ENCODE results near the gene TRAF1. TPM values are rescaled to one million over a fixed set of nuclear protein-coding genes. Genes with fewer than 3 reads are reported as not detected.
A peak's percentile ranks its signal among the peaks of the same experiment; 100 is the strongest.

Gene TRAF1
- total and polyA plus RNA-seq, 7 donors, result 0.46 to 10.0 (median 4.6) TPM

DNA sequence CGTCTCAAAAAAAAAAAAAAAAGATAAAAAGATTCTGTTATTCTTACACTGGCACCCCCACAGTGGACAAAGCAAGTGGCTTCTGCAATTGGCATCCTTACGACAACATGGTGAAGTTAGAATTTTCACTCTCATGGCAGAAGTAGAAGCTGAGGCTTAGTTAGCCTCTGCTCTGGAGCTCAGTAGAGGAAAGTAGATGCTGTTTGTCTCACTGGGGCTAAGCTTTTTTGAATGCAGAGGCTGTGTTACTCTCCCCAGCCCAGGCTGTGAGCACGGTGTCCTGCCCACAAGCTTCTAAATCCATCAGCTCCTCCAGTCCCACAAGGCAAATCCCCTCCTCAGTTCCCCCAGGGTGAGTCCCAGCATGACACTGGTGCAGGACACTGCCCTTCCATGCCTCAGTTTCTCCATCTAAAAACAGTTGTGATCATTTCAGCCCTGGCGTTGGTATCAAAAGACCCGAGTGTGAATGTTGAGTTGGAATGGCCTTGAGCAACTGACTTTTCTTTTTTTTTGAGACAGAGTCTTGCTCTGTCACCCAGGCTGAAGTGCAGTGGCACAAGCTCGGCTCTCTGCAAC, 27.0 kb downstream of the TRAF1 start:
- H3K4me1 ChIP-seq, result peaks cover 0 to 6% (median 5%) of the 10 kb centered on the region in 4 donors
- TF ChIP-seq, protein P1, sequence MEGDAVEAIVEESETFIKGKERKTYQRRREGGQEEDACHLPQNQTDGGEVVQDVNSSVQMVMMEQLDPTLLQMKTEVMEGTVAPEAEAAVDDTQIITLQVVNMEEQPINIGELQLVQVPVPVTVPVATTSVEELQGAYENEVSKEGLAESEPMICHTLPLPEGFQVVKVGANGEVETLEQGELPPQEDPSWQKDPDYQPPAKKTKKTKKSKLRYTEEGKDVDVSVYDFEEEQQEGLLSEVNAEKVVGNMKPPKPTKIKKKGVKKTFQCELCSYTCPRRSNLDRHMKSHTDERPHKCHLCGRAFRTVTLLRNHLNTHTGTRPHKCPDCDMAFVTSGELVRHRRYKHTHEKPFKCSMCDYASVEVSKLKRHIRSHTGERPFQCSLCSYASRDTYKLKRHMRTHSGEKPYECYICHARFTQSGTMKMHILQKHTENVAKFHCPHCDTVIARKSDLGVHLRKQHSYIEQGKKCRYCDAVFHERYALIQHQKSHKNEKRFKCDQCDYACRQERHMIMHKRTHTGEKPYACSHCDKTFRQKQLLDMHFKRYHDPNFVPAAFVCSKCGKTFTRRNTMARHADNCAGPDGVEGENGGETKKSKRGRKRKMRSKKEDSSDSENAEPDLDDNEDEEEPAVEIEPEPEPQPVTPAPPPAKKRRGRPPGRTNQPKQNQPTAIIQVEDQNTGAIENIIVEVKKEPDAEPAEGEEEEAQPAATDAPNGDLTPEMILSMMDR (IDR thresholded peaks at IDR 0.05), result no peak
- TF ChIP-seq POLR2A (IDR thresholded peaks at IDR 0.05) (no peak), EP300 (IDR thresholded peaks at IDR 0.05) (no peak), POLR2AphosphoS5 (IDR thresholded peaks at IDR 0.05) (no peak)
- WGBS, 2 donors, result 85 to 91% methylated on average over 6 of the region's 6 CpGs
- DNase-seq, result no peak
- intact Hi-C loops (cut with DNase I), result no loop called here
- H3K4me3 ChIP-seq, result no peak overlapping the region
- no peaks in the 10 kb centered on the region for H3K9me3 ChIP-seq
- H3K27me3 ChIP-seq, result no peaks in the 10 kb centered on the region
- no peak overlapping the region for H3K27ac ChIP-seq
- H3K36me3 ChIP-seq, result peaks cover 0 to 4% (median 0%) of the 10 kb centered on the region in 4 donors

GRCh38 chr9:120898396-120898795, 28.2 kb downstream of the TRAF1 start:
- intact Hi-C loops (cut with DNase I), result no loop called here
- no peak overlapping the region for H3K27ac ChIP-seq

DNA sequence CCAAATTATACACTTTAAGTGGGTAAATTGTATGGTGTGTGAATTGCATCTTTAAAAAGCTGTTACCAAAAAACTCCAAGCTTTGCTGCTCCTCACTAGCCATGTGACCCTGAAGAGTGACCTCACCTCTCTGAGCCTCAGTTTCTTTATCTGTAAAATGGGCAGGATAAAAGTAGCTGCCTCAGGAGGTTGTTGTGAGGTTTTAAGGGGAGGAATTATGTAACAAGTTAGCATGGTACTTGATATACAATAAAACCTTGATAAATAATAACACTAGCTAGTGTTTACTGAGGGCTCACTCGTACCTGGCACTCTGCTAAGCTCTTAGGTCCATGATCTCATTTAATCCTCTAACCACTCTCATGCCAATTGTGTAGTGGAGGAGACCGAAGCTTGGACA, 30.6 kb downstream of the TRAF1 start:
- no peak for DNase-seq
- no peak overlapping the region for H3K27ac ChIP-seq
- WGBS, 2 donors, result 79 to 88% methylated on average over 2 of the region's 2 CpGs

More at GRCh38 chr9:120898396-120898795, 28.2 kb downstream of the TRAF1 start:
- 85 to 91% methylated on average over 3 of the region's 3 CpGs for WGBS, 2 donors
- no peak for DNase-seq
- no peak overlapping the region for H3K4me3 ChIP-seq
- no peak for TF ChIP-seq POLR2A (IDR thresholded peaks at IDR 0.05)
- TF ChIP-seq EP300 (IDR thresholded peaks at IDR 0.05), result no peak
- TF ChIP-seq POLR2AphosphoS5 (IDR thresholded peaks at IDR 0.05), result no peak
- TF ChIP-seq, protein P1 (IDR thresholded peaks at IDR 0.05), result no peak
- H3K36me3 ChIP-seq, result no peaks in the 10 kb centered on the region
- peaks cover 0 to 17% (median 8%) of the 10 kb centered on the region in 4 donors for H3K4me1 ChIP-seq
- H3K27me3 ChIP-seq, result no peaks in the 10 kb centered on the region
- no peaks in the 10 kb centered on the region for H3K9me3 ChIP-seq

GRCh38 chr9:120894321-120895148, 32.1 kb downstream of the TRAF1 start:
- intact Hi-C loops (cut with DNase I), result no loop called here
- TF ChIP-seq POLR2A (IDR thresholded peaks at IDR 0.05) (no peak), POLR2AphosphoS5 (IDR thresholded peaks at IDR 0.05) (peak in 1 of 4 donors; percentile 10)
- TF ChIP-seq, protein P1 (IDR thresholded peaks at IDR 0.05), result no peak
- peak overlapping the region in 3 of 4 donors; percentile 33 to 44 (median 43) for H3K4me3 ChIP-seq
- no peaks in the 10 kb centered on the region for H3K36me3 ChIP-seq
- H3K27me3 ChIP-seq, result no peaks in the 10 kb centered on the region
- peaks cover 0 to 18% (median 13%) of the 10 kb centered on the region in 4 donors for H3K4me1 ChIP-seq
- no peaks in the 10 kb centered on the region for H3K9me3 ChIP-seq
- DNase-seq, result no peak
- 37 to 64% methylated on average over 63 of the region's 63 CpGs for WGBS, 2 donors
- H3K27ac ChIP-seq, result peak overlapping the region; percentile 56 to 86 (median 74)

More for the DNA sequence above, 30.6 kb downstream of the TRAF1 start:
- no peak overlapping the region for H3K4me3 ChIP-seq
- peaks cover 0 to 18% (median 13%) of the 10 kb centered on the region in 4 donors for H3K4me1 ChIP-seq
- intact Hi-C loops (cut with DNase I), result no loop called here
- no peak for TF ChIP-seq POLR2A (IDR thresholded peaks at IDR 0.05)
- TF ChIP-seq, protein P1 (IDR thresholded peaks at IDR 0.05), result no peak
- no peaks in the 10 kb centered on the region for H3K36me3 ChIP-seq
- no peaks in the 10 kb centered on the region for H3K27me3 ChIP-seq
- H3K9me3 ChIP-seq, result no peaks in the 10 kb centered on the region
